DND-41 (cell line): Measurements from ENCODE around the gene GOLGA1.

Experiments used
- CTCF ChIP-seq: IDR thresholded peaks from 2 replicates; pipeline ENCODE4 v1.5.1; 2012; ENCODE audit warnings: borderline replicate concordance, low read length, moderate library complexity, mild to moderate bottlenecking; ENCODE audit not compliant: poor library complexity, severe bottlenecking; ENCODE audit errors: extremely low read depth
- EZH2 ChIP-seq: IDR thresholded peaks from 3 replicates; pipeline ENCODE4 v1.6.1; 2012; ENCODE audit warnings: borderline replicate concordance, low read depth, mild to moderate bottlenecking, moderate library complexity, low read length, inconsistent platforms; ENCODE audit not compliant: severe bottlenecking

- TF ChIP-seq CTCF (no peak), EZH2 (no peak)
These were observed 83.2 kb downstream of the GOLGA1 start for GRCh38 chr9:124857533-124858162.
